ENCODE results near the gene ERCC6L2.

ERCC6L2 gene

DNA sequence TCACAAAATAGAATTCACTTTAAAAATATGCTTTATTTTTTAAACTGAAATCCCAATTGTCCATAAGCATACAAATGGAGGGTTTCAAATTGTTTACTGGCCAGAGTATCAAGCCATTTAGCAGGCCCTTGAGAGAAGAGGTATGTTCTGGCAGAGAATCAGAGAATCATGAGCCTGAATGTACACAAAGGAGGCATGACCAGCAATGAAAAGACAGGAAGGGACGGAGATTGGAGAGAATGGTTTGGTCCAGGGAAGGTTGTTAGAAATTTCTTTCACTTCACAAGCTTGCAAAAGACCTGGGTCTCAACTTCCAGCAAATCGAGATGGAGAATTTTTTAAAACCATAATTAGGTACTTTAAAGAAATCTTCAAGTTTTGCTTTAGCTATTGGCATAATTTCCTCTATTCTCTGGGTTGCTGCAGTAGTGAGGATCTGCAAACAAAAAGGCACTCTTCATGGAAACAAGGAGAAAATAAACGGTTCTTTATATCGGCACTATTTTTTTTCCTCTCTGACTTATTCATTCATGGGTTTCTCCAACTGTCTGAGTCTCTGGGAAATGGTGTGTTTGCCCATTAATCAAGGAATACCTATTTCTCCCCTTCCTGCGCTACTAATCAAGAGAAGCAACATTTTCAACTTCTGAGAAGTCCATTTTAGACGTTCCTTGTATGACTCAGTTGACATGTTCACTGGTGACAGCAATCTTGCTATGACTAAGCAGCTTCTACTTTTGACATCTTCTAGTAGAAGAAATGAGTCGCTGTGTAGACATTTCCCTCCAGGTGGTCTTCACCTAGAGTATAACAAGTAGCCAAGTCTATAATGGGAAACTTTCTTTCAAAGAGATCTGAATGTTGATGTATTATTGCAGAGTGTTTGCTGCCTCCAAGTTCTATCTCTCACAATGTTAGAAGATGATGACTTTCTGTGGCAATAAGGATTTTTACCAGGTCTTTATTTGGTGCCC is 23.1 kb upstream of the ERCC6L2 start:
- Histone ChIP-seq H3K36me3 (ENCODE audit: control insufficient read depth in 4 of 4, insufficient read depth in 4 of 4, low read length in 3 of 4) (peaks cover 0 to 5% (median under 1%) of the 10 kb centered on the region in 4 experiments), H3K27ac (ENCODE audit: insufficient read depth in 1 of 2, low read depth in 1 of 2, low read length in 2 of 2, poor library complexity in 1 of 2, severe bottlenecking in 2 of 2) (no peak overlapping the region), H3K4me3 (ENCODE audit: control insufficient read depth in 1 of 7, extremely low read depth in 1 of 7, insufficient read depth in 4 of 7, low read depth in 2 of 7, low read length in 6 of 7) (no peak overlapping the region), H3K4me1 (ENCODE audit: control extremely low read depth in 1 of 4, control insufficient read depth in 4 of 4, insufficient read depth in 4 of 4, low read length in 3 of 4) (no peaks in the 10 kb centered on the region), H3K27me3 (replicated peaks in 2 of 5; ENCODE audit: control insufficient read depth in 4 of 5, insufficient read depth in 5 of 5, low read length in 4 of 5) (no peaks in the 10 kb centered on the region), H3K9me3 (ENCODE audit: control extremely low read depth in 1 of 5, control insufficient read depth in 4 of 5, insufficient read depth in 2 of 5, low read depth in 1 of 5, low read length in 4 of 5) (peaks cover 0 to 4% (median 2%) of the 10 kb centered on the region in 5 experiments)
- POLR2A ChIA-PET, result no interaction called here
- DNase-seq, result no peak
- CTCF ChIA-PET, result no interaction called here
- 82% methylated on average over 5 of the region's 7 CpGs for WGBS (ENCODE audit: insufficient coverage)

DNA sequence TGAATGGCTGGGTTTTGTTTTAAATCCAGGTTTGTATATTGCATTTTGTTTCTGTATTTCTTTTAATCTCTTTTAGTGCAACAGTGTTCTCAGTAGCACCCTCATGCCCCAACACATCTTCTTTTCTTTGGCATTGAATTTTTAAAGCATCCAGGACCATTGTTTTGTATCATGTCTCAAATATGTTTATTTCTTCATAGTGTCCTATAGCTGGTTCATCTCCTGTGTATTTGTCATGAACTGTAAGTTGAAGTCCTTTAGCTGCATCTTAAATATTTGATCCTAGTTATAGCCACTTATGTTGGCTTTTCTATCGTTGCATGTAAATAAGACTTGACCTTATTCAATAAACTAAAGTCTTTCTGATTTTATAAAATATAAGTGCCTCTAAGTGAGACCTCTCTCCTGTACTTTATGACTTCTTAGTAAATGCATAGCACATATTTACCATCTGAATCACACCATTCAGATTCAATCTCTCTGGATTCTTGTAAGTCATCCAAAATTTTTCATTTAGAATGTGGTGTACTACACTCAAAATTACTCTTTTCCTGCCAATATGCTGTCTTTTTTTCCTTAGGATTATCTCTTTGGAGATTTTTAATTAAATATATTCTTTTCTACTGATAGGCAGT is 21.0 kb upstream of the ERCC6L2 start:
- Histone ChIP-seq H3K27me3 (replicated peaks in 2 of 5; ENCODE audit: control insufficient read depth in 4 of 5, insufficient read depth in 5 of 5, low read length in 4 of 5) (no peaks in the 10 kb centered on the region), H3K36me3 (ENCODE audit: control insufficient read depth in 4 of 4, insufficient read depth in 4 of 4, low read length in 3 of 4) (peaks cover 0 to 2% (median 0%) of the 10 kb centered on the region in 4 experiments), H3K27ac (ENCODE audit: insufficient read depth in 1 of 2, low read depth in 1 of 2, low read length in 2 of 2, poor library complexity in 1 of 2, severe bottlenecking in 2 of 2) (no peak overlapping the region), H3K4me3 (ENCODE audit: control insufficient read depth in 1 of 7, extremely low read depth in 1 of 7, insufficient read depth in 4 of 7, low read depth in 2 of 7, low read length in 6 of 7) (no peak overlapping the region), H3K4me1 (ENCODE audit: control extremely low read depth in 1 of 4, control insufficient read depth in 4 of 4, insufficient read depth in 4 of 4, low read length in 3 of 4) (no peaks in the 10 kb centered on the region), H3K9me3 (ENCODE audit: control extremely low read depth in 1 of 5, control insufficient read depth in 4 of 5, insufficient read depth in 2 of 5, low read depth in 1 of 5, low read length in 4 of 5) (no peaks in the 10 kb centered on the region)
- WGBS (ENCODE audit: insufficient coverage), result 100% methylated on average over 1 of the region's 1 CpG
- POLR2A ChIA-PET, result no interaction called here
- CTCF ChIA-PET, result no interaction called here
- no peak for DNase-seq

DNA sequence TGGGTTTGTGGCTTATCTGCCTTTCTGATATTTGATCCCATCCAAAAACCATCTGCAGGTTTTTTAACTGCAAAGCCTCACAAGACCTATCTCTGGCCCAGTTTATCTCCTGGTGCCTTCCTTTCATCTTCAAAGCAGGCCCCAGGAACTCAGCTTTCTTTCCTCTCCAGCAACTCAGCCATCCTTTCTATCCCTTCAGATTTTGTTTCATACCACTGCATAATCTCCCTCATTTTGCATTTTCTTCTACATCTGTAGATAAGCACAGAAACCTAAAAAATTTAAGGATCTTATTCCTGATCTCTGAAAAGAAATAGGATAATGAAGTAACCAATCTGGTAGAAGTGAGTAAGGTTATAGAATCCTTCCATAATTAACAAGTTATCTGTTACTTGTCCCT is 19.5 kb upstream of the ERCC6L2 start:
- H3K27me3 ChIP-seq (replicated peaks in 2 of 5; ENCODE audit: control insufficient read depth in 4 of 5, insufficient read depth in 5 of 5, low read length in 4 of 5), result no peaks in the 10 kb centered on the region
- DNase-seq, result no peak
- H3K4me1 ChIP-seq (ENCODE audit: control extremely low read depth in 1 of 4, control insufficient read depth in 4 of 4, insufficient read depth in 4 of 4, low read length in 3 of 4), result no peaks in the 10 kb centered on the region
- peaks cover 0 to 2% (median 0%) of the 10 kb centered on the region in 4 experiments for H3K36me3 ChIP-seq (ENCODE audit: control insufficient read depth in 4 of 4, insufficient read depth in 4 of 4, low read length in 3 of 4)
- no peak overlapping the region for H3K27ac ChIP-seq (ENCODE audit: insufficient read depth in 1 of 2, low read depth in 1 of 2, low read length in 2 of 2, poor library complexity in 1 of 2, severe bottlenecking in 2 of 2)
- H3K9me3 ChIP-seq (ENCODE audit: control extremely low read depth in 1 of 5, control insufficient read depth in 4 of 5, insufficient read depth in 2 of 5, low read depth in 1 of 5, low read length in 4 of 5), result no peaks in the 10 kb centered on the region
- ChIA-PET POLR2A (no interaction called here), CTCF (no interaction called here)
- H3K4me3 ChIP-seq (ENCODE audit: control insufficient read depth in 1 of 7, extremely low read depth in 1 of 7, insufficient read depth in 4 of 7, low read depth in 2 of 7, low read length in 6 of 7), result no peak overlapping the region

DNA sequence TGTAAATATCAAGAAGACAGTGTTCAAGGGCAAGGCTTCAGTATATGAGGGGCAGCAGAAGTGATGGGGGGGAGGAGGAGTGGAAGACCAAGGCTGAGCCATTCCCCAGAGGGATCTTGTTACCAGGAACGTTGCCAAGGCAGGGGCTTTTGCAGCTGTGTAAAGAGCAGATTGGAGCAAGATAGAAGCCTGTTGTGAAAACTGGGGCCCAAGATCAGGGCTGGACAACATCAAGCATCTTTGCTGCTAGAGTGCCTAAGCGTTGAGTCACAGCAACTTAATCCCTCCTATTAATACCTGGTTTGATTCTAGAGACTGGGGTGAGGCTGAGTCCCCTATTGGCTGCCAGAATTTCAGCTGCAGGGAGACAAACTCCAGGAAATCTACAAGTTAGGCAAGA is 18.4 kb upstream of the ERCC6L2 start:
- DNase-seq, result no peak
- peaks cover 0 to 6% (median under 1%) of the 10 kb centered on the region in 5 experiments for H3K9me3 ChIP-seq (ENCODE audit: control extremely low read depth in 1 of 5, control insufficient read depth in 4 of 5, insufficient read depth in 2 of 5, low read depth in 1 of 5, low read length in 4 of 5)
- no peaks in the 10 kb centered on the region for H3K4me1 ChIP-seq (ENCODE audit: control extremely low read depth in 1 of 4, control insufficient read depth in 4 of 4, insufficient read depth in 4 of 4, low read length in 3 of 4)
- no peaks in the 10 kb centered on the region for H3K27me3 ChIP-seq (replicated peaks in 2 of 5; ENCODE audit: control insufficient read depth in 4 of 5, insufficient read depth in 5 of 5, low read length in 4 of 5)
- ChIA-PET CTCF (interaction anchor here (1.3 kb wide), 1 partner anchor 13 kb away, joined by 3 read pairs; no protein-coding TSS in a partner anchor), POLR2A (no interaction called here)
- no peak overlapping the region for H3K4me3 ChIP-seq (ENCODE audit: control insufficient read depth in 1 of 7, extremely low read depth in 1 of 7, insufficient read depth in 4 of 7, low read depth in 2 of 7, low read length in 6 of 7)
- 80% methylated on average over 1 of the region's 2 CpGs for WGBS (ENCODE audit: insufficient coverage)
- H3K36me3 ChIP-seq (ENCODE audit: control insufficient read depth in 4 of 4, insufficient read depth in 4 of 4, low read length in 3 of 4), result peaks cover 0 to 2% (median 0%) of the 10 kb centered on the region in 4 experiments
- no peak overlapping the region for H3K27ac ChIP-seq (ENCODE audit: insufficient read depth in 1 of 2, low read depth in 1 of 2, low read length in 2 of 2, poor library complexity in 1 of 2, severe bottlenecking in 2 of 2)

DNA sequence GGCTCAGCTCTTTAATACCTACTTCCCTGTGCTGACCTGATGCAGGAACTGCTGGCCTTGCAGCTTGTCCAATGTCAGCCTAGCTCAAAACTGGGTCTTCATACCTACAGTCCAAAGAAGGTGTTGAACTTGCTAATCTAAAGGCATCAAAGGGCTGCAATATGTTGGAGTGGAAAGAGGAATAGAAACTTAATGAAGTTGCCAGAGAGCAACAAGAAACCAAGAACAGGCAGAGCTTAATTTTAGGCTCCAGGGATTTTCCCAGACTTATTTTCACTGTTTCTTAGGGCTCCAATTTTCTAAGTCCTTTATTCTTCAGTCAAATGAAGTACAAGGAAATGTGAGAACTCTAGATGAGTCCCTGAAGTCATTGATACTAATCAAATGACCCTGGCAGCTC is 17.6 kb upstream of the ERCC6L2 start:
- H3K27ac ChIP-seq (ENCODE audit: insufficient read depth in 1 of 2, low read depth in 1 of 2, low read length in 2 of 2, poor library complexity in 1 of 2, severe bottlenecking in 2 of 2), result no peak overlapping the region
- peaks cover 0 to 11% (median 2%) of the 10 kb centered on the region in 5 experiments for H3K9me3 ChIP-seq (ENCODE audit: control extremely low read depth in 1 of 5, control insufficient read depth in 4 of 5, insufficient read depth in 2 of 5, low read depth in 1 of 5, low read length in 4 of 5)
- no peaks in the 10 kb centered on the region for H3K27me3 ChIP-seq (replicated peaks in 2 of 5; ENCODE audit: control insufficient read depth in 4 of 5, insufficient read depth in 5 of 5, low read length in 4 of 5)
- no peak overlapping the region for H3K4me3 ChIP-seq (ENCODE audit: control insufficient read depth in 1 of 7, extremely low read depth in 1 of 7, insufficient read depth in 4 of 7, low read depth in 2 of 7, low read length in 6 of 7)
- peaks cover 0 to 2% (median 0%) of the 10 kb centered on the region in 4 experiments for H3K36me3 ChIP-seq (ENCODE audit: control insufficient read depth in 4 of 4, insufficient read depth in 4 of 4, low read length in 3 of 4)
- no peak for DNase-seq
- ChIA-PET POLR2A (no interaction called here), CTCF (interaction anchor here (1.3 kb wide), 1 partner anchor 13 kb away, joined by 3 read pairs; no protein-coding TSS in a partner anchor)
- H3K4me1 ChIP-seq (ENCODE audit: control extremely low read depth in 1 of 4, control insufficient read depth in 4 of 4, insufficient read depth in 4 of 4, low read length in 3 of 4), result no peaks in the 10 kb centered on the region

DNA sequence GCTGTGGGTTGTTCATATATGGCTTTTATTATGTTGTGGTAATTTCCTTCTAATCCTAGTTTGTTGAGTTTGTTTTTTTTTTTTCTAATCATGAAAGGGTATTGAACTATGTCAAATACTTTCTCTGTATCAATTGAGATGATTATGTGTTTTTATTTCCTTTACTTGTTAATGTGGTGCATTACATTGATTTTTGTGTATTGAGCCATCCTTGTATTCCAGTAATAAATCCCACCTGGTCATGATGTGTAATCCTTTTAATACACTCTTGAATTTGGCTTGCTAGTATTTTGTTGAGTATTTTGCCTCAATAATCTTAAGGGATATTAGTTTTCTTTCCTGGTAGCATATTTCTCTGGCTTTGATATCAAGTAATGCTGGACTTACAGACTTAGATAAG is 13.1 kb upstream of the ERCC6L2 start:
- peaks cover 0 to 11% (median 2%) of the 10 kb centered on the region in 5 experiments for H3K9me3 ChIP-seq (ENCODE audit: control extremely low read depth in 1 of 5, control insufficient read depth in 4 of 5, insufficient read depth in 2 of 5, low read depth in 1 of 5, low read length in 4 of 5)
- ChIA-PET POLR2A (no interaction called here), CTCF (no interaction called here)
- H3K27me3 ChIP-seq (replicated peaks in 2 of 5; ENCODE audit: control insufficient read depth in 4 of 5, insufficient read depth in 5 of 5, low read length in 4 of 5), result no peaks in the 10 kb centered on the region
- H3K27ac ChIP-seq (ENCODE audit: insufficient read depth in 1 of 2, low read depth in 1 of 2, low read length in 2 of 2, poor library complexity in 1 of 2, severe bottlenecking in 2 of 2), result no peak overlapping the region
- no peak for DNase-seq
- no peak overlapping the region for H3K4me3 ChIP-seq (ENCODE audit: control insufficient read depth in 1 of 7, extremely low read depth in 1 of 7, insufficient read depth in 4 of 7, low read depth in 2 of 7, low read length in 6 of 7)
- no peaks in the 10 kb centered on the region for H3K4me1 ChIP-seq (ENCODE audit: control extremely low read depth in 1 of 4, control insufficient read depth in 4 of 4, insufficient read depth in 4 of 4, low read length in 3 of 4)
- no peaks in the 10 kb centered on the region for H3K36me3 ChIP-seq (ENCODE audit: control insufficient read depth in 4 of 4, insufficient read depth in 4 of 4, low read length in 3 of 4)

DNA sequence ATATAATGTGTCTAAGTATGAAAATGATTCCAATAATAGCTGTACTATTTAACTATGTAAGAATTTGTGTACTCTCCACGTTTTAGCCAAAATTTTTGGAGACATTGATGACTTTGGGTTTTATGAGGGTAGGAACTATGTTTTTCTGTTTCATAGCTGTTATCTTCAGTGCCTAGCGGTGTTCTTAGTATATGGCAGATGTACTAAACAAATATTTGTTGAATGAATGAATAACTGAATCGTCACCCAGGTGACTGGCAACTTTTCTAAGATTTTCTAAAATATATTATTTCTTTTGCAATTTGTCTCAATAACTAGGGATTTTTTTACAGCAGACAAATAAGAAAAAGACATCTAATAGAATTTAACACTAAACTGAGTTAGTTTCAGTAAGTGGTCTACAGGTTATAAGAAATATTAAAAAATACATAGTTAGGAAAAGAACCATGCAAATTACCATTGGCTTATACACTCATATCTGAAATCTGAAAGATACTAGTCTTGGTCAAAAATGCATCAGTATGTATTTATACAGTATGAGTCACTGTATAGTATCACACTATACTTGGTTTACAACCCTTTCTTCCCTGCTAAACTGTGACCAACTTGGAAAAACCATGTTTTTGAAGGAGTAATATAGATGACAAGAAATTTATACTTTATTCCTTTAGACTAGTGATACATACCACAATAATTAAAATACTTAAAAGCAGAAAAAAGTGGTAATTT is 10.5 kb upstream of the ERCC6L2 start:
- WGBS (ENCODE audit: insufficient coverage), result no CpG with 5 or more reads among the region's 3 CpGs
- Histone ChIP-seq H3K9me3 (ENCODE audit: control extremely low read depth in 1 of 5, control insufficient read depth in 4 of 5, insufficient read depth in 2 of 5, low read depth in 1 of 5, low read length in 4 of 5) (peaks cover 0 to 13% (median 2%) of the 10 kb centered on the region in 5 experiments), H3K27ac (ENCODE audit: insufficient read depth in 1 of 2, low read depth in 1 of 2, low read length in 2 of 2, poor library complexity in 1 of 2, severe bottlenecking in 2 of 2) (no peak overlapping the region), H3K27me3 (replicated peaks in 2 of 5; ENCODE audit: control insufficient read depth in 4 of 5, insufficient read depth in 5 of 5, low read length in 4 of 5) (no peaks in the 10 kb centered on the region), H3K4me3 (ENCODE audit: control insufficient read depth in 1 of 7, extremely low read depth in 1 of 7, insufficient read depth in 4 of 7, low read depth in 2 of 7, low read length in 6 of 7) (no peak overlapping the region), H3K4me1 (ENCODE audit: control extremely low read depth in 1 of 4, control insufficient read depth in 4 of 4, insufficient read depth in 4 of 4, low read length in 3 of 4) (peaks cover 0 to 3% (median under 1%) of the 10 kb centered on the region in 4 experiments), H3K36me3 (ENCODE audit: control insufficient read depth in 4 of 4, insufficient read depth in 4 of 4, low read length in 3 of 4) (no peaks in the 10 kb centered on the region)
- CTCF ChIA-PET, result no interaction called here
- POLR2A ChIA-PET, result no interaction called here
- DNase-seq, result no peak

Measured in common myeloid progenitor, CD34-positive (primary cell).